Measurements from ENCODE around the gene SLC12A1. TPM values are rescaled to one million over a fixed set of nuclear protein-coding genes. Genes with fewer than 3 reads are reported as not detected.

The SLC12A1 gene
- total RNA-seq, 4 donors from 2014 or later, result not detected

- in situ Hi-C loops (cut with MboI; ENCODE audit: low pct_ligation_motif_present in 1 of 4, low pct_unique_long_range_greater_than_20kb in 1 of 4, low sequenced_read_pairs in 3 of 4) (no loop called here), intact Hi-C loops (cut with DNase I; ENCODE audit: low total_unique reads) (no loop called here)
- Histone ChIP-seq H3K4me1 (peaks cover 0 to 11% (median 6%) of the 10 kb centered on the region in 4 donors), H3K27ac (no peak overlapping the region), H3K4me3 (no peak overlapping the region), H3K9me3 (no peaks in the 10 kb centered on the region), H3K36me3 (no peaks in the 10 kb centered on the region), H3K27me3 (no peaks in the 10 kb centered on the region)
- DNase-seq, result no peak
- TF ChIP-seq CTCF (IDR thresholded peaks at IDR 0.05) (no peak), EP300 (IDR thresholded peaks at IDR 0.05; ENCODE audit: low read depth) (no peak), POLR2AphosphoS5 (IDR thresholded peaks at IDR 0.05) (no peak), POLR2A (IDR thresholded peaks at IDR 0.05) (no peak)
- 81 to 89% methylated on average over 4 of the region's 4 CpGs for WGBS, 2 donors (ENCODE audit: low coverage in 1 of 2)
These were observed 30.0 kb upstream of the SLC12A1 start for GRCh38 chr15:48176112-48176511.

GRCh38 chr15:48176957-48177356, 29.1 kb upstream of the SLC12A1 start:
- Histone ChIP-seq H3K4me3 (peak overlapping the region in 3 of 4 donors; percentile 41 to 74 (median 71)), H3K27me3 (no peaks in the 10 kb centered on the region), H3K36me3 (no peaks in the 10 kb centered on the region), H3K4me1 (peaks cover 0 to 11% (median 6%) of the 10 kb centered on the region in 4 donors), H3K27ac (peak overlapping the region; percentile 80 to 86 (median 86)), H3K9me3 (no peaks in the 10 kb centered on the region)
- in situ Hi-C loops (cut with MboI; ENCODE audit: low pct_ligation_motif_present in 1 of 4, low pct_unique_long_range_greater_than_20kb in 1 of 4, low sequenced_read_pairs in 3 of 4), result no loop called here
- no peak for TF ChIP-seq POLR2A (IDR thresholded peaks at IDR 0.05)
- TF ChIP-seq POLR2AphosphoS5 (IDR thresholded peaks at IDR 0.05), result no peak
- no peak for TF ChIP-seq EP300 (IDR thresholded peaks at IDR 0.05; ENCODE audit: low read depth)
- no peak for TF ChIP-seq CTCF (IDR thresholded peaks at IDR 0.05)
- intact Hi-C loops (cut with DNase I; ENCODE audit: low total_unique reads), result no loop called here
- WGBS, 2 donors (ENCODE audit: low coverage in 1 of 2), result 56 to 67% methylated on average over 2 of the region's 2 CpGs
- DNase-seq, result no peak

- H3K9me3 ChIP-seq, result no peaks in the 10 kb centered on the region
- H3K27ac ChIP-seq, result peak overlapping the region; percentile 80 to 86 (median 86)
- peaks cover 0 to 11% (median 6%) of the 10 kb centered on the region in 4 donors for H3K4me1 ChIP-seq
- intact Hi-C loops (cut with DNase I; ENCODE audit: low total_unique reads) (no loop called here), in situ Hi-C loops (cut with MboI; ENCODE audit: low pct_ligation_motif_present in 1 of 4, low pct_unique_long_range_greater_than_20kb in 1 of 4, low sequenced_read_pairs in 3 of 4) (no loop called here)
- WGBS, 2 donors (ENCODE audit: low coverage in 1 of 2), result 2 to 4% methylated on average over 7 to 10 of the region's 10 CpGs
- H3K36me3 ChIP-seq, result no peaks in the 10 kb centered on the region
- no peaks in the 10 kb centered on the region for H3K27me3 ChIP-seq
- H3K4me3 ChIP-seq, result peak overlapping the region; percentile 41 to 74 (median 61)
- DNase-seq, result no peak
- no peak for TF ChIP-seq EP300 (IDR thresholded peaks at IDR 0.05; ENCODE audit: low read depth)
- no peak for TF ChIP-seq POLR2AphosphoS5 (IDR thresholded peaks at IDR 0.05)
- TF ChIP-seq POLR2A (IDR thresholded peaks at IDR 0.05), result no peak
- no peak for TF ChIP-seq CTCF (IDR thresholded peaks at IDR 0.05)
These were observed 28.7 kb upstream of the SLC12A1 start for GRCh38 chr15:48177383-48177765.

- peak; percentile 74 for DNase-seq
- intact Hi-C loops (cut with DNase I; ENCODE audit: low total_unique reads), result no loop called here
- Histone ChIP-seq H3K36me3 (no peaks in the 10 kb centered on the region), H3K27ac (peak within 1 kb of the TSS; percentile 80 to 86 (median 86)), H3K27me3 (no peaks in the 10 kb centered on the region), H3K9me3 (no peaks in the 10 kb centered on the region), H3K4me3 (peak within 1 kb of the TSS; percentile 41 to 74 (median 61)), H3K4me1 (peaks cover 0 to 11% (median 6%) of the 10 kb centered on the region in 4 donors)
- TF ChIP-seq POLR2AphosphoS5 (IDR thresholded peaks at IDR 0.05) (no peak), CTCF (IDR thresholded peaks at IDR 0.05) (peak in 3 of 5 experiments; percentile 12 to 42 (median 17))
- 0 to 10% methylated on average over 13 to 25 of the region's 71 CpGs for WGBS, 2 donors (ENCODE audit: low coverage in 1 of 2)
- in situ Hi-C loops (cut with MboI; ENCODE audit: low pct_ligation_motif_present in 1 of 4, low pct_unique_long_range_greater_than_20kb in 1 of 4, low sequenced_read_pairs in 3 of 4), result no loop called here
These were observed 28.1 kb upstream of the SLC12A1 start, which contains the start of gene MYEF2 for GRCh38 chr15:48177766-48178647. MYEF2 (minus strand) TSS chr15:48178295; CDS start chr15:48178237, 58 bp downstream.

Data from transverse colon (tissue), 4 donors.